HCT116 (cell line): ENCODE data around the gene ZNF750. TPM values are rescaled to one million over a fixed set of nuclear protein-coding genes. Genes with fewer than 3 reads are reported as not detected.

Source experiments
- ATAC-seq: fragments of 200-7000 bp; cut with Tn5 transposase; 2 replicates; pipeline ENCODE4 v1.9.1; 2020; ENCODE audit warnings: mild to moderate bottlenecking, moderate library complexity
- BruUV-seq: library from RNA; stranded (reverse); fragments of 400-500 nt; replicated peaks from 2 replicates; lab custom pipeline; 2021; lab: Mats Ljungman, UMichigan
- CTCF ChIA-PET: fragments of 300-600 bp; sonication (Branson Sonifier 250); formaldehyde crosslinking; loops from one replicate; lab custom pipeline; 2021; ENCODE audit warnings: antibody characterized with exemption; lab: Charles Lee
- POLR2A ChIA-PET: fragments of 300-600, 350-600 bp; sonication (Branson Sonifier 250); formaldehyde crosslinking; loops from one replicate; lab custom pipeline; 2021; ENCODE audit warnings: antibody characterized with exemption; lab: Charles Lee
- RAD21 ChIA-PET, 2 experiments: fragments of 300-600 bp; sonication (Branson Sonifier 250); formaldehyde crosslinking; loops; one replicate each; lab custom pipeline; 2023; ENCODE audit warnings: low total read pairs in 2 of 2; ENCODE audit not compliant: uncharacterized antibody in 2 of 2, unreplicated experiment in 2 of 2, low non-redundant PET in 1 of 2; lab: Charles Lee
- DNase-seq: peaks from one replicate; pipeline ENCODE4 v3.0.0-alpha.2; 2010; ENCODE audit warnings: low read depth, low spot score
- H2AFZ ChIP-seq: fragments of 200-600 bp; shearing (Covaris generic), sonication (generic); 2 replicates; pipeline ENCODE4 v1.6.1; 2017; ENCODE audit warnings: low read depth, mixed run types, mixed read lengths, antibody characterized with exemption, low read length; ENCODE audit not compliant: poor library complexity, severe bottlenecking
- H3K27ac ChIP-seq: 2 replicates; pipeline ENCODE4 v1.5.1; 2012; ENCODE audit warnings: low read depth, low read length
- H3K27me3 ChIP-seq: fragments of 200-600 bp; sonication (generic); 2 replicates; pipeline ENCODE4 v1.6.1; 2016; ENCODE audit warnings: mixed run types, low read length, mixed read lengths; ENCODE audit not compliant: insufficient read depth
- H3K36me3 ChIP-seq, 2 experiments: fragments of 200-500 bp in 1 of 2; fragments of 200-600 bp in 1 of 2; sonication (Bioruptor generic) in 1 of 2; sonication (generic) in 1 of 2; 2 replicates each; pipeline versions ENCODE4 v1.5.1 to v1.6.1; 2014 to 2016; ENCODE audit warnings: low read length in 2 of 2, inconsistent platforms in 1 of 2, mixed read lengths in 1 of 2, mixed run types in 1 of 2; ENCODE audit not compliant: insufficient read depth in 2 of 2, control insufficient read depth in 1 of 2
- H3K4me1 ChIP-seq, 2 experiments: fragments of 200-600 bp in 1 of 2; sonication (generic) in 1 of 2; 2 replicates each; pipeline versions ENCODE4 v1.5.1 to v1.6.1; 2012 to 2017; ENCODE audit warnings: low read length in 2 of 2, inconsistent platforms in 1 of 2, mild to moderate bottlenecking in 1 of 2, mixed read lengths in 1 of 2, mixed run types in 1 of 2, moderate library complexity in 1 of 2; ENCODE audit not compliant: insufficient read depth in 2 of 2, control insufficient read depth in 1 of 2
- H3K4me2 ChIP-seq: fragments of 200-600 bp; sonication (generic); 2 replicates; pipeline ENCODE4 v1.6.1; 2017; ENCODE audit warnings: mixed run types, low read length, mixed read lengths
- H3K4me3 ChIP-seq, 2 experiments: fragments of 200-600 bp in 1 of 2; sonication (generic) in 1 of 2; replicated peaks in 1 of 2; 2 replicates each; pipeline ENCODE4 v1.5.1; 2011 to 2016; ENCODE audit warnings: low read length in 2 of 2, control low read depth in 1 of 2, low read depth in 1 of 2, mild to moderate bottlenecking in 1 of 2, mixed read lengths in 1 of 2, mixed run types in 1 of 2
- H3K79me2 ChIP-seq: fragments of 200-600 bp; sonication (generic); 2 replicates; pipeline ENCODE4 v1.6.1; 2017; ENCODE audit warnings: mild to moderate bottlenecking, mixed run types, low read length, moderate library complexity, mixed read lengths; ENCODE audit not compliant: insufficient read depth
- H3K9ac ChIP-seq: fragments of 200-600 bp; sonication (generic); 2 replicates; pipeline ENCODE4 v1.6.1; 2016; ENCODE audit warnings: low read length, mixed read lengths
- H3K9me2 ChIP-seq: fragments of 200-600 bp; sonication (generic), shearing (Covaris generic); 2 replicates; pipeline ENCODE4 v1.6.1; 2017; ENCODE audit warnings: mixed run types, mild to moderate bottlenecking, moderate library complexity; ENCODE audit not compliant: insufficient read depth
- H3K9me3 ChIP-seq, 2 experiments: fragments of 200-500 bp in 1 of 2; fragments of 200-600 bp in 1 of 2; sonication (Bioruptor generic) in 1 of 2; sonication (generic) in 1 of 2; 2 replicates each; pipeline ENCODE4 v1.6.1; 2014 to 2017; ENCODE audit warnings: low read length in 2 of 2, mixed read lengths in 2 of 2, inconsistent platforms in 1 of 2, low read depth in 1 of 2, mild to moderate bottlenecking in 1 of 2, mixed run types in 1 of 2, moderate library complexity in 1 of 2; ENCODE audit not compliant: control insufficient read depth in 1 of 2, insufficient read depth in 1 of 2
- H4K20me1 ChIP-seq: fragments of 200-600 bp; sonication (generic), shearing (Covaris generic); 2 replicates; pipeline ENCODE4 v1.6.1; 2017; ENCODE audit warnings: mixed run types, mild to moderate bottlenecking, moderate library complexity; ENCODE audit not compliant: insufficient read depth
- CBX3 ChIP-seq: IDR thresholded peaks from 2 replicates; pipeline ENCODE4 v1.6.1; 2012; ENCODE audit warnings: low read depth
- EGR1 ChIP-seq: IDR thresholded peaks from 2 replicates; pipeline ENCODE4 v1.6.1; 2012; ENCODE audit warnings: low read depth
- FOSL1 ChIP-seq: IDR thresholded peaks from 2 replicates; pipeline ENCODE4 v1.6.1; 2012; ENCODE audit warnings: low read depth
- JUND ChIP-seq: IDR thresholded peaks from 2 replicates; pipeline ENCODE4 v1.6.1; 2012
- POLR2AphosphoS5 ChIP-seq: IDR thresholded peaks from 2 replicates; pipeline ENCODE4 v1.6.1; 2011; ENCODE audit warnings: mild to moderate bottlenecking, low read depth, low read length, moderate library complexity
- RAD21 ChIP-seq: IDR thresholded peaks from 2 replicates; pipeline ENCODE4 v1.6.1; 2012; ENCODE audit warnings: low read depth, mild to moderate bottlenecking
- SIN3A ChIP-seq: IDR thresholded peaks from 2 replicates; pipeline ENCODE4 v1.6.1; 2012; ENCODE audit warnings: low read depth
- SP1 ChIP-seq: IDR thresholded peaks from 2 replicates; pipeline ENCODE4 v1.6.1; 2012; ENCODE audit warnings: low read depth
- SRF ChIP-seq: IDR thresholded peaks from 2 replicates; pipeline ENCODE4 v1.6.1; 2012; ENCODE audit warnings: low read depth
- TCF7L2 ChIP-seq: IDR thresholded peaks from 2 replicates; pipeline ENCODE4 v1.7.0; 2011; ENCODE audit warnings: borderline replicate concordance, inconsistent platforms; ENCODE audit not compliant: insufficient read depth, insufficient read length; ENCODE audit errors: extremely low read depth
- YY1 ChIP-seq: IDR thresholded peaks from 2 replicates; pipeline ENCODE4 v1.6.1; 2011; ENCODE audit warnings: low read length, low read depth, moderate library complexity, mild to moderate bottlenecking; ENCODE audit not compliant: insufficient replicate concordance; ENCODE audit errors: extremely low read depth
- intact Hi-C: fragments of 100-400 bp; cut with micrococcal nuclease; formaldehyde crosslinking; loops from 2 replicates; pipeline ENCODE4 v1.10.0; 2022
- total RNA-seq: library from RNA; stranded (reverse); gene quantifications from one replicate; pipeline ENCODE4 v1.2.1, GENCODE V29; 2021; ENCODE audit not compliant: unreplicated experiment
- TF ChIP-seq, protein P1 (sequence below): IDR thresholded peaks from 2 replicates; pipeline ENCODE4 v1.6.1; 2011; ENCODE audit warnings: mild to moderate bottlenecking, low read length, moderate library complexity; ENCODE audit not compliant: insufficient replicate concordance; ENCODE audit errors: extremely low read depth
- TF ChIP-seq, protein P2 (sequence below): IDR thresholded peaks from 2 replicates; pipeline ENCODE4 v1.6.1; 2012
- TF ChIP-seq, protein P3 (sequence below): IDR thresholded peaks from 2 replicates; pipeline ENCODE4 v1.6.1; 2012

ZNF750 gene
- total RNA-seq, 1 experiment from 2014 or later: not detected

DNA sequence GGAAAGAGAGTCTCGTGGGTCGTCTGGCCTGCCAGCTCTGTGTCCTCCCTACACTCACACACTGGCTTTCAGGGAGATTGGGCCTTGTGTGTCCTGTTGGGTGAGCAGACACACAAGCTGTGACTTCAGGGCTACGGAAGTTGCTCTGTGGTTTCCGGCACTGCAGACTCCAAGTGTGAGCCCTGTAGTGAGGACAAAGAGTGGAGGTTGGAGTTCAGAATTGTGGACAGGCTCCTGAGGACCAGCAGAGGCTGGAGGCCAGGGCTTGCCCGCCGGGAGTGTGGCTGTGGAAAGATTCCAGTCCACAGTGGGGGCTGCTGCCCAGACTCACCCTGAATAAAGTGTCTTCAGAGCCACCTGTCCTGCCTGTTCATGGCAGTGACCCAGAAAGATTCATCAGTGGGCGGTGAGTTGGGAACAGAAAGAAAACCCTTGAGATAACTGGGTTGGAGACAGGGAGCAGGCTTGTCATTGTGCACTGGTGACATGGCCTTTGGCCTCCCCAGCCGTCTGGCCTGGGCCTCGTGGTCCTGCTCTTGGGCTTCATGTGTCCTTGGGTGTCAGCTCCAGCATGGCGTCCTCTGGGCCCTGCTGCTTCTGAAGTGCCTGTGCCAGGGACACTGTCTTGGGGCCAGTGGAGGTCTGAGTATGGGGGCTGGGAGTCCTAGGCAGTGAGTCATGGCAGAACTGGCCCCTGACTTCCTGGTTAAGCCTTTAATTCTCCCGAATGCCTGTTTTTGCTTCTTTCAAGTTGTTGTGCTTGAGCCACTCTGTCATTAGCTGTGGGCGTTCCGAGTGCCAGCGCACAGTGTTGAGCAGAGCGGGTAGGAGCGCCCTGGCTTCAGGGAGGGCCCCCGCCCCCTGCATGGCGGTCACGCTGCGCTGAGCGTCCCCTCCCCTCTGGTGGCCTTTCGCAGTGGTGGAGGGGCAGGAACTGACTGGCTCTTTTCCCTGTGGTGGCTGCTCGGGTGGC is 19.9 kb upstream of the ZNF750 start:
- Histone ChIP-seq H3K4me1 (peaks cover 69 to 81% of the 10 kb centered on the region in 2 experiments), H3K4me2 (peak overlapping the region; percentile 85), H3K36me3 (peaks cover 0 to 4% of the 10 kb centered on the region in 2 experiments; a peak in 2 of 4 replicates), H2AFZ (no peak overlapping the region), H3K9ac (peak overlapping the region; percentile 52), H3K27ac (peak overlapping the region; percentile 78), H3K9me3 (no peaks in the 10 kb centered on the region), H3K27me3 (no peaks in the 10 kb centered on the region), H3K79me2 (peaks cover 29% of the 10 kb centered on the region; the same call in 1 of the 2 replicates), H3K9me2 (no peaks in the 10 kb centered on the region), H3K4me3 (peak overlapping the region; percentile 20 to 47), H4K20me1 (no peaks in the 10 kb centered on the region; the same call in 1 of the 2 replicates)
- TSS peak; percentile 83 for BruUV-seq
- peak; percentile 77 for TF ChIP-seq TCF7L2
- TF ChIP-seq YY1: peak; percentile 4
- peak; percentile 50 for TF ChIP-seq RAD21
- no peak for TF ChIP-seq SRF
- TF ChIP-seq JUND: peak; percentile 90
- TF ChIP-seq CBX3: no peak; the same call in 1 of the 2 replicates
- TF ChIP-seq POLR2AphosphoS5: peak; percentile 72
- TF ChIP-seq, protein P1, sequence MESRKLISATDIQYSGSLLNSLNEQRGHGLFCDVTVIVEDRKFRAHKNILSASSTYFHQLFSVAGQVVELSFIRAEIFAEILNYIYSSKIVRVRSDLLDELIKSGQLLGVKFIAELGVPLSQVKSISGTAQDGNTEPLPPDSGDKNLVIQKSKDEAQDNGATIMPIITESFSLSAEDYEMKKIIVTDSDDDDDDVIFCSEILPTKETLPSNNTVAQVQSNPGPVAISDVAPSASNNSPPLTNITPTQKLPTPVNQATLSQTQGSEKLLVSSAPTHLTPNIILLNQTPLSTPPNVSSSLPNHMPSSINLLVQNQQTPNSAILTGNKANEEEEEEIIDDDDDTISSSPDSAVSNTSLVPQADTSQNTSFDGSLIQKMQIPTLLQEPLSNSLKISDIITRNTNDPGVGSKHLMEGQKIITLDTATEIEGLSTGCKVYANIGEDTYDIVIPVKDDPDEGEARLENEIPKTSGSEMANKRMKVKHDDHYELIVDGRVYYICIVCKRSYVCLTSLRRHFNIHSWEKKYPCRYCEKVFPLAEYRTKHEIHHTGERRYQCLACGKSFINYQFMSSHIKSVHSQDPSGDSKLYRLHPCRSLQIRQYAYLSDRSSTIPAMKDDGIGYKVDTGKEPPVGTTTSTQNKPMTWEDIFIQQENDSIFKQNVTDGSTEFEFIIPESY: peak; percentile 69
- TF ChIP-seq SP1: peak; percentile 95
- TF ChIP-seq EGR1: no peak
- TF ChIP-seq FOSL1: peak; percentile 82
- TF ChIP-seq, protein P2, sequence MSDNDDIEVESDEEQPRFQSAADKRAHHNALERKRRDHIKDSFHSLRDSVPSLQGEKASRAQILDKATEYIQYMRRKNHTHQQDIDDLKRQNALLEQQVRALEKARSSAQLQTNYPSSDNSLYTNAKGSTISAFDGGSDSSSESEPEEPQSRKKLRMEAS: peak; percentile 89
- TF ChIP-seq, protein P3, sequence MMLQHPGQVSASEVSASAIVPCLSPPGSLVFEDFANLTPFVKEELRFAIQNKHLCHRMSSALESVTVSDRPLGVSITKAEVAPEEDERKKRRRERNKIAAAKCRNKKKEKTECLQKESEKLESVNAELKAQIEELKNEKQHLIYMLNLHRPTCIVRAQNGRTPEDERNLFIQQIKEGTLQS: no peak
- peak; percentile 77; the same call in 1 of the 2 replicates for TF ChIP-seq SIN3A
- intact Hi-C loops: no loop called here
- DNase-seq: peak; percentile 91
- peak; percentile 82 for ATAC-seq
- RAD21 ChIA-PET: interaction anchor here in 1 of 2 experiments (0.7 kb wide), 1 partner anchor 1959 kb away, joined by 3 read pairs; no protein-coding TSS in a partner anchor
- POLR2A ChIA-PET: interaction anchor here (0.9 kb wide), 1 partner anchor 16 kb away, joined by 4 read pairs; no protein-coding TSS in a partner anchor
- CTCF ChIA-PET: no interaction called here
